ENCODE results near the gene PUM1.

DNA sequence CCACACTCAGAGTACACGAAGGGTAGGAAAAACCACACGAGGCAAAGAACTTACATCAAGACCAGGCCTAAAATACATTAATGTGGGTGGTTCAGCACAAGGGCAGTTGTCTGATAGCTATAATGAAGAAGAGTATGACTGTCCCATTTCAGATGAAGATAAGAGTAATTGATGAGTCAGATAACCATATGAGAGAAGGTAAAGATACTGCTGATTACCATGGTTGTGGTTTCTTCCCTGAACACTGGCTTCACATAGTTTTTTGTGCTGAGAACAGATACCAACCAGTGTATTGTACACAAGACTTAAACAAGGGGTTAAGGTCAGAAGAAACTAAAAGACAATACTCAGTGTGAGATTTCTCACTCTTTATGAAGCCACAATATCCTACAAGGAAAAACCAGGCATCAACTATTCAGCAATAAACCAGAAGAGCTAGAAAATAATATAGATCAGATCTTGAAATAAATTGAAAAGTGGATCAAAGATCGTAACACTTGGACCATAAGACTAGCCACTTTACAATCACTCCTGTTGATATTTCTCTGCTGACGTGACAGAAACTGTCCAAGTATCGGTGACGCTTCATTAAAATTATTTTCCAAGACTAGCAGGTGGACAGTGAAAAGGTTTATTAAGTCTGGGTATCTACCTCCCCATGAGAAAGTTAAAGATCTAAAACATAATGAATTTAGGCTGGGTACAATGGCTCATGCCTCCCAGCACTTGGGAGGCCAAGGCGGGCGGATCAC lies 28.6 kb downstream of the PUM1 start:
- TF ChIP-seq POLR2AphosphoS5 (IDR thresholded peaks at IDR 0.05; ENCODE audit: low read depth, low read length): no peak
- TF ChIP-seq POLR2A (IDR thresholded peaks at IDR 0.05; ENCODE audit: low read depth, low read length): no peak

All from GM12892 (cell line).